Measurements from ENCODE around the gene WAS. TPM values are rescaled to one million over a fixed set of nuclear protein-coding genes. Genes with fewer than 3 reads are reported as not detected.
A peak's percentile ranks its signal among the peaks of the same experiment; 100 is the strongest.

Gene WAS
- total and polyA plus RNA-seq, 5 donors: 1.5 to 6.2 (median 3.0) TPM

- Histone ChIP-seq H3K27me3 (ENCODE audit: control insufficient read depth, insufficient read depth) (no peaks in the 10 kb centered on the region), H3K9me3 (ENCODE audit: control insufficient read depth, low read length) (no peaks in the 10 kb centered on the region), H3K4me3 (ENCODE audit: low read length) (peak overlapping the region; percentile 41), H3K4me1 (ENCODE audit: control insufficient read depth, insufficient read depth, low read length) (no peaks in the 10 kb centered on the region), H3K27ac (ENCODE audit: low read length) (no peak overlapping the region)
- intact Hi-C loops (cut with DNase I): no loop called here
- 8% methylated on average over 10 of the region's 10 CpGs for WGBS
- ATAC-seq: no peak
- no peak for DNase-seq
Measured at GRCh38 chrX:48736878-48737212, 53.2 kb downstream of the WAS start.

- Histone ChIP-seq H3K9me3 (ENCODE audit: control insufficient read depth, low read length) (no peaks in the 10 kb centered on the region), H3K27me3 (ENCODE audit: control insufficient read depth, insufficient read depth) (no peaks in the 10 kb centered on the region), H3K4me1 (ENCODE audit: control insufficient read depth, insufficient read depth, low read length) (no peaks in the 10 kb centered on the region), H3K27ac (ENCODE audit: low read length) (peak overlapping the region; percentile 78), H3K4me3 (ENCODE audit: low read length) (peak overlapping the region; percentile 47)
- intact Hi-C loops (cut with DNase I): no loop called here
- under 1% methylated on average over 48 of the region's 48 CpGs for WGBS
- DNase-seq (peak; percentile 92 to 95 (median 95)), ATAC-seq (peak; percentile 100)
Measured at GRCh38 chrX:48737213-48737938, 53.8 kb downstream of the WAS start.

DNA sequence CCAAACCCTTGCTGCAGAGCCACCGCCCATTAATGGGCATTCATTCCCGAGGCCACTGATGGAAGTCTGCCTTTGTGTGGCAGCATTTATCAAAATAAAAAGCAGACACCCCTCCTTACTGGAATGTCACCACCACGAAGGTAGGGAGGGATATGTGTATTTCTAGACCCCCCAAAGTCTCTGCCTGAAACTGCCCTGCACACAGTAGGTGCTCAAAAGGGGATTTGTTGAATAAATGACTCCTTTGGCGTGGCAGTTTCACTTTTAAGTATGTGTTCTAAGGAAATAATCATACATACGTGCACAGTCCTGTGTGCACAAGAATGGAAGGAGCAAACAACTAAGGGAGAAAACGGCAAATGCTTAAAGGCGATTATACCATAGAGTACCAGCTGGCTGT lies 54.3 kb downstream of the WAS start:
- H3K27me3 ChIP-seq (ENCODE audit: control insufficient read depth, insufficient read depth): no peaks in the 10 kb centered on the region
- DNase-seq (no peak), ATAC-seq (no peak)
- no peaks in the 10 kb centered on the region for H3K4me1 ChIP-seq (ENCODE audit: control insufficient read depth, insufficient read depth, low read length)
- 47% methylated on average over 7 of the region's 7 CpGs for WGBS
- intact Hi-C loops (cut with DNase I): no loop called here
- peak overlapping the region; percentile 78 for H3K27ac ChIP-seq (ENCODE audit: low read length)
- H3K4me3 ChIP-seq (ENCODE audit: low read length): peak overlapping the region; percentile 47
- H3K9me3 ChIP-seq (ENCODE audit: control insufficient read depth, low read length): no peaks in the 10 kb centered on the region

Other genes with a start within 250 kb of the WAS start
- gene SLC38A5, start 213.5 kb upstream of the WAS start, total RNA-seq: 1 to 10 TPM in 3 of 4 donors, under 1 TPM in 1; 0.41 to 6.5 (median 3.7) TPM
- 3.0 TPM for gene SLC38A5, start 213.5 kb upstream of the WAS start, polyA plus RNA-seq
- 10 to 100 TPM; 19.9 to 25.5 (median 21.8) TPM for gene FTSJ1, start 207.6 kb upstream of the WAS start, total RNA-seq
- gene FTSJ1, start 207.6 kb upstream of the WAS start, polyA plus RNA-seq: 20.0 TPM
- gene PORCN, start 174.8 kb upstream of the WAS start, total RNA-seq: 10 to 100 TPM; 16.1 to 22.3 (median 19.8) TPM
- gene PORCN, start 174.8 kb upstream of the WAS start, polyA plus RNA-seq: 14.0 TPM
- 10 to 100 TPM; 74.8 to 93.4 (median 83.0) TPM for gene EBP, start 162.0 kb upstream of the WAS start, total RNA-seq
- 118 TPM for gene EBP, start 162.0 kb upstream of the WAS start, polyA plus RNA-seq
- 10 to 100 TPM; 16.9 to 22.4 (median 18.5) TPM for gene TBC1D25, start 144.1 kb upstream of the WAS start, total RNA-seq
- 8.0 TPM for gene TBC1D25, start 144.1 kb upstream of the WAS start, polyA plus RNA-seq
- 100 to 1,000 TPM; 100 to 221 (median 129) TPM for gene RBM3, start 109.3 kb upstream of the WAS start, total RNA-seq
- gene RBM3, start 109.3 kb upstream of the WAS start, polyA plus RNA-seq: 71.4 TPM
- 100 to 1,000 TPM; 162 to 184 (median 166) TPM for gene WDR13, start 86.3 kb upstream of the WAS start, total RNA-seq
- 173 TPM for gene WDR13, start 86.3 kb upstream of the WAS start, polyA plus RNA-seq
- gene SUV39H1, start 12.9 kb downstream of the WAS start, total RNA-seq: 1 to 10 TPM; 3.1 to 7.2 (median 3.9) TPM
- gene SUV39H1, start 12.9 kb downstream of the WAS start, polyA plus RNA-seq: 3.3 TPM
- gene GLOD5, start 77.9 kb downstream of the WAS start, total RNA-seq: not detected
- gene GLOD5, start 77.9 kb downstream of the WAS start, polyA plus RNA-seq: not detected
- not detected for gene GATA1, start 102.8 kb downstream of the WAS start, total RNA-seq
- gene GATA1, start 102.8 kb downstream of the WAS start, polyA plus RNA-seq: not detected
- 10 to 100 TPM; 42.6 to 56.7 (median 50.5) TPM for gene HDAC6, start 118.3 kb downstream of the WAS start, total RNA-seq
- 41.5 TPM for gene HDAC6, start 118.3 kb downstream of the WAS start, polyA plus RNA-seq
- gene ERAS, start 142.7 kb downstream of the WAS start, total RNA-seq: not detected
- gene ERAS, start 142.7 kb downstream of the WAS start, polyA plus RNA-seq: not detected
- 1 to 10 TPM; 1.6 to 8.3 (median 4.9) TPM for gene PCSK1N, start 151.8 kb downstream of the WAS start, total RNA-seq
- 9.6 TPM for gene PCSK1N, start 151.8 kb downstream of the WAS start, polyA plus RNA-seq
- 10 to 100 TPM; 45.3 to 68.2 (median 59.7) TPM for gene TIMM17B, start 214.0 kb downstream of the WAS start, total RNA-seq
- gene TIMM17B, start 214.0 kb downstream of the WAS start, polyA plus RNA-seq: 74.4 TPM
- 10 to 100 TPM; 59.8 to 72.6 (median 69.8) TPM for gene PQBP1, start 214.1 kb downstream of the WAS start, total RNA-seq
- 78.6 TPM for gene PQBP1, start 214.1 kb downstream of the WAS start, polyA plus RNA-seq
- gene SLC35A2, start 227.8 kb downstream of the WAS start, total RNA-seq: 10 to 100 TPM in 3 of 4 donors, 1 to 10 TPM in 1; 9.9 to 16.7 (median 13.2) TPM
- gene SLC35A2, start 227.8 kb downstream of the WAS start, polyA plus RNA-seq: 10.4 TPM
- 1 to 10 TPM; 3.6 to 6.6 (median 5.7) TPM for gene PIM2, start 235.2 kb downstream of the WAS start, total RNA-seq
- 4.3 TPM for gene PIM2, start 235.2 kb downstream of the WAS start, polyA plus RNA-seq

Measured in right cardiac atrium (tissue), 5 donors.